ENCODE results near the gene SRRM3. TPM values are rescaled to one million over a fixed set of nuclear protein-coding genes. Genes with fewer than 3 reads are reported as not detected.
A peak's percentile ranks its signal among the peaks of the same experiment; 100 is the strongest.

The SRRM3 gene
- total and polyA plus RNA-seq, 9 of the 15 experiments (the other 6 are each of a cell fraction or from before 2014, with no cell fraction given), result 0.04 to 0.91 (median 0.46) TPM; not detected in 2

- Histone ChIP-seq H3K4me1 (replicated peaks in 1 of 2; ENCODE audit: control insufficient read depth in 2 of 2, insufficient read depth in 2 of 2, low read length in 2 of 2) (peaks cover 0 to 11% of the 10 kb centered on the region in 2 experiments; a peak in 2 of 5 replicates), H3K27ac (ENCODE audit: extremely low read depth, low read depth, low read length) (no peak overlapping the region), H3K9me3 (replicated peaks; ENCODE audit: control insufficient read depth, insufficient read depth, low read depth, low read length) (no peaks in the 10 kb centered on the region), H3K4me2 (ENCODE audit: insufficient read depth, low read length) (no peak overlapping the region), H2AFZ (ENCODE audit: low read depth, low read length) (no peak overlapping the region), H3K36me3 (ENCODE audit: control insufficient read depth, insufficient read depth, low read length) (no peaks in the 10 kb centered on the region), H4K20me1 (replicated peaks; ENCODE audit: control insufficient read depth, insufficient read depth, low read length) (no peaks in the 10 kb centered on the region), H3K4me3 (no peak overlapping the region), H3K79me2 (ENCODE audit: control insufficient read depth, insufficient read depth, low read length) (no peaks in the 10 kb centered on the region), H3K9ac (ENCODE audit: insufficient read depth in 1 of 2, low read depth in 2 of 2, low read length in 2 of 2) (peak overlapping the region in 1 of 2 experiments; percentile 4; a peak in 1 of 4 replicates), H3K9me1 (ENCODE audit: control insufficient read depth, insufficient read depth, low read length) (no peaks in the 10 kb centered on the region), H3K27me3 (ENCODE audit: control insufficient read depth in 2 of 2, insufficient read depth in 2 of 2, low read length in 2 of 2) (peaks cover 4 to 15% of the 10 kb centered on the region in 2 experiments; a peak in 3 of 5 replicates)
- in situ Hi-C loops (cut with MboI) (loop anchor here (5.0 kb wide), 2 partner anchors 83 to 133 kb away; no protein-coding TSS in a partner anchor), intact Hi-C loops (cut with micrococcal nuclease) (no loop called here)
- ChIA-PET CTCF (ENCODE audit: low intra/inter-chr PET ratio) (interaction anchor here (3.7 kb wide), 1 partner anchor 135 kb away, joined by 62 read pairs; no protein-coding TSS in a partner anchor), POLR2A (interaction anchor here (0.5 to 1.5 kb wide), 2 partner anchors 75 to 130 kb away, joined by 3 read pairs; no protein-coding TSS in a partner anchor)
- 30% methylated on average over 10 of the region's 10 CpGs for WGBS (ENCODE audit: insufficient coverage, low coverage, missing lambda C conversion rate)
- FAIRE-seq (no peak), DNase-seq (ENCODE audit: extremely low read depth in 1 of 4, low spot score in 3 of 4) (peak in 1 of 4 experiments; percentile 36), ATAC-seq (no peak)
- BruUV-seq (replicated peaks), result no TSS peak
- TF ChIP-seq DLX4 (CRISPR knock-in tag; IDR thresholded peaks at IDR 0.05), result no peak
- no peak for TF ChIP-seq TBP (optimal IDR thresholded peaks at IDR 0.05; ENCODE audit: low read depth, low read length)
- no peak for TF ChIP-seq ZKSCAN1 (IDR thresholded peaks at IDR 0.05; ENCODE audit: low read depth, low read length)
- no peak for TF ChIP-seq CHAMP1 (IDR thresholded peaks at IDR 0.05)
- TF ChIP-seq TCF7 (IDR thresholded peaks at IDR 0.05; ENCODE audit: borderline replicate concordance), result no peak
- TF ChIP-seq DACH1 (IDR thresholded peaks at IDR 0.05; ENCODE audit: partially characterized antibody), result no peak
- no peak for TF ChIP-seq ZFP36 (IDR thresholded peaks at IDR 0.05; ENCODE audit: low read depth, low read length, partially characterized antibody)
- TF ChIP-seq CGGBP1 (CRISPR knock-in tag; IDR thresholded peaks at IDR 0.05), result no peak
- TF ChIP-seq TEAD4 (IDR thresholded peaks at IDR 0.05; ENCODE audit: low read length), result no peak
- no peak for TF ChIP-seq TEAD4 (CRISPR knock-in tag; IDR thresholded peaks at IDR 0.05; ENCODE audit: borderline replicate concordance)
- no peak for TF ChIP-seq RUNX1 (IDR thresholded peaks at IDR 0.05; ENCODE audit: low read depth)
- no peak for TF ChIP-seq ZNF212 (CRISPR knock-in tag; IDR thresholded peaks at IDR 0.05)
- TF ChIP-seq POU5F1 (IDR thresholded peaks at IDR 0.05; ENCODE audit: borderline replicate concordance, low read depth, low read length, partially characterized antibody), result no peak
- TF ChIP-seq PKNOX1 (IDR thresholded peaks at IDR 0.05), result no peak
- no peak for TF ChIP-seq KAT7 (CRISPR knock-in tag; IDR thresholded peaks at IDR 0.05; ENCODE audit: borderline replicate concordance)
- no peak for TF ChIP-seq NFYB (IDR thresholded peaks at IDR 0.05; ENCODE audit: extremely low read depth, insufficient read length)
- no peak for TF ChIP-seq COPS2 (conservative IDR thresholded peaks at IDR 0.05)
- no peak for TF ChIP-seq ZNF589 (CRISPR knock-in tag; IDR thresholded peaks at IDR 0.05; ENCODE audit: low read depth)
- no peak for TF ChIP-seq ZNF165 (CRISPR knock-in tag; IDR thresholded peaks at IDR 0.05; ENCODE audit: borderline replicate concordance)
Measured at GRCh38 chr7:76179686-76180085, 22.0 kb upstream of the SRRM3 start.

All from K562 (cell line).